B cell (primary cell): ENCODE measurements around the gene MARCKS. TPM values are rescaled to one million over a fixed set of nuclear protein-coding genes. Genes with fewer than 3 reads are reported as not detected.

Experiments
- ATAC-seq: fragments of 200-7000 bp; cut with Tn5 transposase; one replicate; pipeline ENCODE4 v1.10.0; 2021; ENCODE audit warnings: low read depth, mild to moderate bottlenecking, moderate number of reproducible peaks, moderate library complexity
- CTCF ChIA-PET: fragments of 350-600 bp; sonication (Branson Sonifier 250); formaldehyde crosslinking; loops from one replicate; lab custom pipeline; 2021; ENCODE audit warnings: antibody characterized with exemption, inconsistent platforms; lab: Charles Lee
- POLR2A ChIA-PET: fragments of 350-600 bp; sonication (Branson Sonifier 250); formaldehyde crosslinking; loops from one replicate; lab custom pipeline; 2021; ENCODE audit warnings: antibody characterized with exemption; lab: Charles Lee
- DNase-seq: peaks from one replicate; pipeline ENCODE4 v3.0.0; 2013
- H2AFZ ChIP-seq: 2 replicates; pipeline ENCODE4 v1.6.1; 2012; ENCODE audit warnings: mild to moderate bottlenecking, low read depth, low read length; ENCODE audit not compliant: insufficient read depth, poor library complexity, severe bottlenecking
- H3K27ac ChIP-seq, 2 donors: 1 replicate in 1 of 2; 2 replicates in 1 of 2; pipeline ENCODE4 v1.5.1; 2012 to 2013; ENCODE audit warnings: low read length in 2 of 2, mild to moderate bottlenecking in 2 of 2, moderate library complexity in 1 of 2
- H3K27me3 ChIP-seq, 4 experiments: fragments of 200-600 bp in 1 of 4; sonication (generic) in 1 of 4; replicated peaks in 1 of 4; 1 replicate in 2 of 4; 2 replicates in 2 of 4; pipeline versions ENCODE4 v1.6.1 to v1.7.0; 2013 to 2016; ENCODE audit warnings: low read length in 3 of 4, mild to moderate bottlenecking in 2 of 4, mixed read lengths in 1 of 4, moderate library complexity in 1 of 4; ENCODE audit not compliant: insufficient read depth in 4 of 4, control insufficient read depth in 3 of 4; ENCODE audit errors: control extremely low read depth in 1 of 4
- H3K36me3 ChIP-seq, 2 experiments: replicated peaks in 1 of 2; 1 replicate in 1 of 2; 2 replicates in 1 of 2; pipeline versions ENCODE4 v1.6.1 to v1.7.1; 2013; ENCODE audit warnings: low read length in 1 of 2; ENCODE audit not compliant: insufficient read depth in 2 of 2, control insufficient read depth in 1 of 2; ENCODE audit errors: control extremely low read depth in 1 of 2, extremely low read depth in 1 of 2
- H3K4me1 ChIP-seq, 2 donors: fragments of 200-600 bp in 1 of 2; sonication (generic) in 1 of 2; 1 replicate in 1 of 2; 2 replicates in 1 of 2; pipeline versions ENCODE4 v1.5.1 to v1.6.1; 2013 to 2017; ENCODE audit warnings: low read length in 2 of 2; ENCODE audit not compliant: control insufficient read depth in 2 of 2, insufficient read depth in 2 of 2
- H3K4me2 ChIP-seq: replicated peaks from 2 replicates; pipeline ENCODE3; 2012; ENCODE audit warnings: mild to moderate bottlenecking, low read depth, low read length; ENCODE audit not compliant: poor library complexity, severe bottlenecking
- H3K4me3 ChIP-seq, 5 experiments: fragments of 200-600 bp in 1 of 5; sonication (generic) in 1 of 5; 1 replicate in 3 of 5; 2 replicates in 2 of 5; pipeline versions ENCODE4 v1.5.1 to v1.7.0; 2011 to 2016; ENCODE audit warnings: low read length in 4 of 5, mild to moderate bottlenecking in 4 of 5, low read depth in 2 of 5, control low read depth in 1 of 5, moderate library complexity in 1 of 5; ENCODE audit not compliant: insufficient read depth in 1 of 5; ENCODE audit errors: control extremely low read depth in 1 of 5, extremely low read depth in 1 of 5
- H3K79me2 ChIP-seq: fragments of 200-600 bp; sonication (generic); one replicate; pipeline ENCODE4 v1.6.0; 2016; ENCODE audit warnings: low read length; ENCODE audit not compliant: control insufficient read depth, insufficient read depth
- H3K9ac ChIP-seq: fragments of 200-600 bp; sonication (generic); 2 replicates; pipeline ENCODE4 v1.6.1; 2017; ENCODE audit warnings: mild to moderate bottlenecking, low read length, moderate library complexity
- H3K9me3 ChIP-seq, 3 donors: one replicate each; pipeline versions ENCODE4 v1.6.1 to v1.7.1; 2013; ENCODE audit warnings: low read length in 2 of 3; ENCODE audit not compliant: control insufficient read depth in 2 of 3, insufficient read depth in 1 of 3; ENCODE audit errors: control extremely low read depth in 1 of 3
- H4K20me1 ChIP-seq: 2 replicates; pipeline ENCODE4 v1.6.0; 2012; ENCODE audit warnings: mild to moderate bottlenecking, low read length; ENCODE audit not compliant: insufficient read depth, control insufficient read depth, poor library complexity, severe bottlenecking
- H3K27ac Mint-ChIP-seq: one replicate; pipeline ENCODE4 v1.8.0; 2021; ENCODE audit warnings: mixed read lengths
- H3K27me3 Mint-ChIP-seq: one replicate; pipeline ENCODE4 v1.8.0; 2021; ENCODE audit warnings: mixed read lengths
- H3K4me1 Mint-ChIP-seq: one replicate; pipeline ENCODE4 v1.8.0; 2021; ENCODE audit warnings: mixed read lengths
- H3K4me3 Mint-ChIP-seq: one replicate; pipeline ENCODE4 v1.8.0; 2021; ENCODE audit warnings: mixed read lengths
- H3K9me3 Mint-ChIP-seq: one replicate; pipeline ENCODE4 v1.8.0; 2022; ENCODE audit warnings: mixed read lengths; ENCODE audit not compliant: insufficient read depth
- EZH2 ChIP-seq: IDR thresholded peaks from 2 replicates; pipeline ENCODE4 v1.6.1; 2012; ENCODE audit warnings: borderline replicate concordance, low read depth, mild to moderate bottlenecking, moderate library complexity, low read length; ENCODE audit not compliant: insufficient read depth, poor library complexity, severe bottlenecking
- WGBS: methylation state at CpG from one replicate; pipeline ENCODE4 v1.1.5; 2013; ENCODE audit warnings: missing lambda C conversion rate; ENCODE audit not compliant: insufficient coverage; 5-methylcytosine and 5-hydroxymethylcytosine counted together
- intact Hi-C: fragments of 100-400 bp; cut with micrococcal nuclease; formaldehyde crosslinking; loops from one replicate; pipeline ENCODE4 v1.10.0; 2022
- polyA plus RNA-seq: library from polyadenylated mRNA; depleted of rRNA; stranded (reverse); fragments of >200 nt; gene quantifications from 2 replicates; pipeline ENCODE4 v1.2.3, GENCODE V29; 2012
- total RNA-seq, 2 donors: library from RNA; stranded (reverse); fragments of 120-200 nt in 1 of 2; gene quantifications; 1 replicate in 1 of 2; 2 replicates in 1 of 2; pipeline versions ENCODE4 v1.2.3 to v1.2.4, GENCODE V29; 2013 to 2022
- TF ChIP-seq, protein P1 (sequence below): fragments of 200-600 bp; IDR thresholded peaks from one replicate; pipeline ENCODE4 v1.8.0; 2022; ENCODE audit warnings: antibody characterized with exemption, mild to moderate bottlenecking

MARCKS gene
- total and polyA plus RNA-seq, 2 donors (not counting 1 experiment from before 2014, with no cell fraction given) = 15.4 to 58.6 TPM

DNA sequence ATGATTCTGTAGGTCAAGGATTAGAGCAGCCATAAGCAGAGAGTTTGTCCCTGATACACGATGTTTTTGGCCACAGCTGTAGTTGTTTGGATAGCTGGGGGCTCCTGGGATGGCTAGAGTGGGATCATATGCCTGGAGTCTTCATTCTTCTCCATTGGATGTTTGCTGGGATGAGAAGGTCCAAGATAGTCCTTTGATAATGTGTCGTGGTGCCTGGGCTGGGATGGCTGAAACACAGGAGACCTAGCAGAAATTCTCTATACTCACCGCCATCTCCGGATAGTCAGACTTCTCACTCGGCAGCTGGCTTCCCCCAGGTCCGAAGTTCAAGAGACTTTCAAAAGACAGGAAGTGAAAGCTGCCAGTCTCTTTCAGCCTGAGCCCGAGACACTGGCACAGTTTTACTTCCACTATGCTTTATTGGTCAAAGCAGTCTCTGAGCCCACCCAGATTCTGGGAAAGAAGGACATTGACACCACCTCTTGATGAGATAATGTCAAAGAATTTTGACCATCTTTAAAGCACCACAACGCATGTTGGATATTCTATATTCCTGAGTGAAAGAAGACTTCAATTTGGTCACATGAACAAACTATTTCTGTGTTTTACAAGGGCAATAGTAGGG lies 16.0 kb downstream of the MARCKS start:
- WGBS = 11% methylated on average over 5 of the region's 8 CpGs
- H3K4me2 ChIP-seq = peak overlapping the region; percentile 72
- H3K27me3 Mint-ChIP-seq = no peaks in the 10 kb centered on the region
- no peaks in the 10 kb centered on the region for H3K9me3 Mint-ChIP-seq
- H3K27me3 ChIP-seq = no peaks in the 10 kb centered on the region
- peak overlapping the region; percentile 73 for H2AFZ ChIP-seq
- ChIA-PET CTCF (interaction anchor here (1.0 to 1.8 kb wide), 6 partner anchors 15 to 1693 kb away, joined by 3 to 15 read pairs (median 6); no protein-coding TSS in a partner anchor), POLR2A (interaction anchor here (1.6 kb wide), 1 partner anchor 14 kb away, joined by 5 read pairs; no protein-coding TSS in a partner anchor)
- H3K4me3 Mint-ChIP-seq = peak overlapping the region; percentile 93
- H3K9ac ChIP-seq = peak overlapping the region; percentile 54
- H3K4me3 ChIP-seq = peak overlapping the region in 4 of 5 experiments; percentile 16 to 61 (median 42)
- peak overlapping the region in 1 of 2 donors; percentile 55 for H3K27ac ChIP-seq
- intact Hi-C loops = no loop called here
- no peaks in the 10 kb centered on the region for H3K79me2 ChIP-seq
- H3K27ac Mint-ChIP-seq = peak overlapping the region; percentile 90
- TF ChIP-seq, protein P1, sequence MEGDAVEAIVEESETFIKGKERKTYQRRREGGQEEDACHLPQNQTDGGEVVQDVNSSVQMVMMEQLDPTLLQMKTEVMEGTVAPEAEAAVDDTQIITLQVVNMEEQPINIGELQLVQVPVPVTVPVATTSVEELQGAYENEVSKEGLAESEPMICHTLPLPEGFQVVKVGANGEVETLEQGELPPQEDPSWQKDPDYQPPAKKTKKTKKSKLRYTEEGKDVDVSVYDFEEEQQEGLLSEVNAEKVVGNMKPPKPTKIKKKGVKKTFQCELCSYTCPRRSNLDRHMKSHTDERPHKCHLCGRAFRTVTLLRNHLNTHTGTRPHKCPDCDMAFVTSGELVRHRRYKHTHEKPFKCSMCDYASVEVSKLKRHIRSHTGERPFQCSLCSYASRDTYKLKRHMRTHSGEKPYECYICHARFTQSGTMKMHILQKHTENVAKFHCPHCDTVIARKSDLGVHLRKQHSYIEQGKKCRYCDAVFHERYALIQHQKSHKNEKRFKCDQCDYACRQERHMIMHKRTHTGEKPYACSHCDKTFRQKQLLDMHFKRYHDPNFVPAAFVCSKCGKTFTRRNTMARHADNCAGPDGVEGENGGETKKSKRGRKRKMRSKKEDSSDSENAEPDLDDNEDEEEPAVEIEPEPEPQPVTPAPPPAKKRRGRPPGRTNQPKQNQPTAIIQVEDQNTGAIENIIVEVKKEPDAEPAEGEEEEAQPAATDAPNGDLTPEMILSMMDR = no peak
- no peak for TF ChIP-seq EZH2
- H3K36me3 ChIP-seq = no peaks in the 10 kb centered on the region
- DNase-seq = peak; percentile 77
- no peaks in the 10 kb centered on the region for H4K20me1 ChIP-seq
- peaks cover 7 to 8% of the 10 kb centered on the region in 2 donors for H3K4me1 ChIP-seq
- peaks cover 14% of the 10 kb centered on the region for H3K4me1 Mint-ChIP-seq
- no peaks in the 10 kb centered on the region for H3K9me3 ChIP-seq
- ATAC-seq = peak; percentile 98

DNA sequence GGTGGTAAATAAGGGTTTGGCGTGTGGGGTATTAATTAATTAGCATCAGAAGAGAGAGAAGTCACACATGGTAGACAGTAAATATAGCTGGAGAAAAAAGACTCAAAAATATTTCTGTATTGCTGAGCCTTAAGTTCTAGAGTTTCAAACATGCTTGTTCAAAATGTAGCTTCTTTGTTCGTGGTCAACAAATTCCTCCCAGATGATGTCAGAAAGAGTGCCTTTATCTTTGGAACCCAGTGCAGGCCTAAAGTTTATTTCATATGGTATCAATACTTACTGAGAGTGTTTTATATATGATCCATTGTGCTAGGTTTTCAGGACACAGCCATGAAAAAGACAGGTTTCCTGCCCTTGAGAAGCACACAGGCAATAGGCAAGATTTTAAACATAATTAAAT lies 18.3 kb downstream of the MARCKS start:
- CTCF ChIA-PET = interaction anchor here (0.8 to 1.8 kb wide), 4 partner anchors 15 to 569 kb away, joined by 3 to 11 read pairs (median 4); no protein-coding TSS in a partner anchor
- Histone ChIP-seq H3K9me3 (no peaks in the 10 kb centered on the region), H3K27ac (no peak overlapping the region), H3K4me3 (no peak overlapping the region), H3K4me2 (no peak overlapping the region), H4K20me1 (no peaks in the 10 kb centered on the region), H3K9ac (no peak overlapping the region), H3K27me3 (no peaks in the 10 kb centered on the region), H3K36me3 (no peaks in the 10 kb centered on the region), H2AFZ (no peak overlapping the region), H3K79me2 (no peaks in the 10 kb centered on the region), H3K4me1 (peaks cover 7 to 8% of the 10 kb centered on the region in 2 donors)
- ATAC-seq = no peak
- 100% methylated on average over 1 of the region's 2 CpGs for WGBS
- POLR2A ChIA-PET = no interaction called here
- intact Hi-C loops = no loop called here
- H3K27me3 Mint-ChIP-seq = no peaks in the 10 kb centered on the region
- no peak for TF ChIP-seq EZH2
- TF ChIP-seq, protein P1 = no peak
- no peak overlapping the region for H3K27ac Mint-ChIP-seq
- peaks cover 17% of the 10 kb centered on the region for H3K4me1 Mint-ChIP-seq
- no peak for DNase-seq
- no peaks in the 10 kb centered on the region for H3K9me3 Mint-ChIP-seq
- no peak overlapping the region for H3K4me3 Mint-ChIP-seq
